GM12864 (cell line): ENCODE results near the gene EAF2.
A peak's percentile ranks its signal among the peaks of the same experiment; 100 is the strongest.

Experiments
- DNase-seq: peaks from one replicate; pipeline ENCODE4 v3.0.0-alpha.2; 2011; ENCODE audit warnings: low read depth
- H3K4me3 ChIP-seq: 2 replicates; pipeline ENCODE4 v1.5.1; 2011; ENCODE audit warnings: mild to moderate bottlenecking, low read depth, low read length, control low read depth
- TF ChIP-seq, protein P1 (sequence below): IDR thresholded peaks from 2 replicates; pipeline ENCODE4 v1.5.1; 2011; ENCODE audit warnings: low read depth, mild to moderate bottlenecking, moderate library complexity, low read length, control low read depth, inconsistent platforms; ENCODE audit errors: missing control alignments

EAF2 gene

DNA sequence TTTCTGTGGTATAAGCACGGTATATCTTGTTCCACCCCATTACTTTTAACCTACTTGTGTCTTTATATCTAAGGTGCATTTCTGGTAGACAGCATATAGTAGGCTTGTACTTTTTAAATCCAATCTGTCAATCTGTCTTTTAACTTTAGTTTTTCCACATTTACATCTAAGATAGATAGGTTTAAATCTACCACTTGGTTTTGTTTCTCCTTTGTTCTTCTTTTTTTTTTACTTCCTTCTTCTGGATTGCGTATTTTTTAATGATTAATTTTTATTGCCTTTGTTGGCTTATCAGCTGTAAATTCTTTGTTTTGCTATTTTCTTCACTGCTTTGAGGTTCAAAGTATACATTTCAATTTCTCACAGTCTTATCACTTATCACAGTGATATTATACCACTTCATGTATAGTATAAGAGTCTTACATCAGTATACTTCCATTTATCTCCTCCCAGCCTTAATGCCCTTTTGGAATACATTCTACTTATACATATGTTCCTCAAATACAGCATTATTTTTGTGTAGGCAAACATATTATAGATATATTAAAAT is 31.2 kb upstream of the EAF2 start:
- no peak for DNase-seq
- H3K4me3 ChIP-seq = no peak overlapping the region
- TF ChIP-seq, protein P1, sequence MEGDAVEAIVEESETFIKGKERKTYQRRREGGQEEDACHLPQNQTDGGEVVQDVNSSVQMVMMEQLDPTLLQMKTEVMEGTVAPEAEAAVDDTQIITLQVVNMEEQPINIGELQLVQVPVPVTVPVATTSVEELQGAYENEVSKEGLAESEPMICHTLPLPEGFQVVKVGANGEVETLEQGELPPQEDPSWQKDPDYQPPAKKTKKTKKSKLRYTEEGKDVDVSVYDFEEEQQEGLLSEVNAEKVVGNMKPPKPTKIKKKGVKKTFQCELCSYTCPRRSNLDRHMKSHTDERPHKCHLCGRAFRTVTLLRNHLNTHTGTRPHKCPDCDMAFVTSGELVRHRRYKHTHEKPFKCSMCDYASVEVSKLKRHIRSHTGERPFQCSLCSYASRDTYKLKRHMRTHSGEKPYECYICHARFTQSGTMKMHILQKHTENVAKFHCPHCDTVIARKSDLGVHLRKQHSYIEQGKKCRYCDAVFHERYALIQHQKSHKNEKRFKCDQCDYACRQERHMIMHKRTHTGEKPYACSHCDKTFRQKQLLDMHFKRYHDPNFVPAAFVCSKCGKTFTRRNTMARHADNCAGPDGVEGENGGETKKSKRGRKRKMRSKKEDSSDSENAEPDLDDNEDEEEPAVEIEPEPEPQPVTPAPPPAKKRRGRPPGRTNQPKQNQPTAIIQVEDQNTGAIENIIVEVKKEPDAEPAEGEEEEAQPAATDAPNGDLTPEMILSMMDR = no peak

DNA sequence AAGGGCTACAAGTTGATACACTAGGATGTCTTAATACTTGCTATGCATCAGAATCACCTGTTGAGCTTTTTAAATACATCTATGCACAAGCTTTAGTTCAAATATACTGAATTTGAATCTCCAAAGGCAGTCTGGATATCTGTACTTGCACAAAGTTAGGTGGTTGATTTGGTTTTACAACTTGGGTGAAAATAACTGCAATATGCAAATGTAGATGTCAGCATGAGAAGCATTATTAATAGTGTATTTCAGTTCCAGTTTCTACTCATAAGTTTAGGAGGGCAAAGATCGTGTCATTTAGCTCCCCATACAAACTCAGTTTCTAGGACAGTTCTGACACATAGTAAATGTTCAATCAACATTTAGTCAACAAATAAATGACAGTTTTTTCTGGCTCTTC is 25.8 kb upstream of the EAF2 start:
- no peak overlapping the region for H3K4me3 ChIP-seq
- TF ChIP-seq, protein P1 = no peak
- peak; percentile 83 for DNase-seq

DNA sequence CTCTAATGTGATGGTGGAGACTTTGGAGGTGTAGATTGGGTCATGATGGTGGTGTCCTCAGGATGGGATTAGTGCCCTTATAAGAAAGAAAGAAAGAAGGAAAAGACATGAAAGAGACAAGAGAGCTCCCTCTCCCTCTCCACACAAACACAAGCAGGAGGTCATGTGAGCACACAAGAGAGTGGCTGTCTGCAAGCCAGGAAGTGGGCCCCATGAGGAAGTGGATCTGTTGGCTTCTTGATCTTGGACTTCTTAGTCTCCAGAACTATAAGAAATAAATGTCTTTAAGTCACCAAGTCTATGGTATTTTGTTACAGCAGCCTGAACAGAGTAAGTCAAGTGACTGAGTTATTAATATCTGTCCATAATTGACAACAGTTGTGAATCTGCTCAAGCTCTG is 17.3 kb upstream of the EAF2 start:
- no peak overlapping the region for H3K4me3 ChIP-seq
- no peak for DNase-seq
- TF ChIP-seq, protein P1 = no peak

DNA sequence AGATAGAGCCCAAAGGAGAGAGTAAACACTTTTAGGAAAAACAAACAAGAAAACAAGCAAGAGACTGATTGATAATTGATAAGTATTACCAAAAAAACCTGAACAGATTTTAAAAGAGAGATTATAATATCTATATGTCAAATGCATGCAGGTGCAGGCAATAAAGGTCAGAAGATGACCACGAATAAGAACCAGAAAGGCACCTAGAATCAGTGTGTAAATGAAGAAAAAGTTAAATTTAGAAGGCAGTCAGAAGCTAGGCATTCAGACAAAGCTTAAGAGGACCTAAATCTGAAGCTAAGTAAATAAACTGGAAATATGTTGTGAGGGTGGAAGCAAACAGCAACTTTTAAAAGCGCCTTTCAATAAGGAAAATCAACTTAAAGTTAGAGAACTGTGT is 16.4 kb upstream of the EAF2 start:
- DNase-seq = no peak
- no peak overlapping the region for H3K4me3 ChIP-seq
- TF ChIP-seq, protein P1 = no peak

DNA sequence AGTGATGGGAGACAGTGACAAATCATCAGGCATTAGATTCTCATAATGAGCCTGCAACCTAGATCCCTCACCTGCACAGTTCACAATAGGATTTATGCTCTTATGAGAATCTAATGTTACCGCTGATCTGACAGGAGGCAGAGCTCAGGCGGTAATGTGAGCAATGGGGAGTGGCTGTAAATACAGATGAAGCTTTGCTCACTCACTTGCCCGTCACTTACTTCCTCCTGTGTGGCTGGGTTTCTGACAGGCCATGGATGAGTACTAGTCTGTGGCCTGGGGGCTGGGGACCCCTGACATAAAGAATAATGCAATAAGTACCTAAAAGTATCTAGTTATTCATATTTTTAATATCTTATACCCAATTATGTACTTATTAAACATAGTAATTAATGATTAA is 15.8 kb upstream of the EAF2 start:
- no peak for DNase-seq
- H3K4me3 ChIP-seq = no peak overlapping the region
- TF ChIP-seq, protein P1 = no peak

DNA sequence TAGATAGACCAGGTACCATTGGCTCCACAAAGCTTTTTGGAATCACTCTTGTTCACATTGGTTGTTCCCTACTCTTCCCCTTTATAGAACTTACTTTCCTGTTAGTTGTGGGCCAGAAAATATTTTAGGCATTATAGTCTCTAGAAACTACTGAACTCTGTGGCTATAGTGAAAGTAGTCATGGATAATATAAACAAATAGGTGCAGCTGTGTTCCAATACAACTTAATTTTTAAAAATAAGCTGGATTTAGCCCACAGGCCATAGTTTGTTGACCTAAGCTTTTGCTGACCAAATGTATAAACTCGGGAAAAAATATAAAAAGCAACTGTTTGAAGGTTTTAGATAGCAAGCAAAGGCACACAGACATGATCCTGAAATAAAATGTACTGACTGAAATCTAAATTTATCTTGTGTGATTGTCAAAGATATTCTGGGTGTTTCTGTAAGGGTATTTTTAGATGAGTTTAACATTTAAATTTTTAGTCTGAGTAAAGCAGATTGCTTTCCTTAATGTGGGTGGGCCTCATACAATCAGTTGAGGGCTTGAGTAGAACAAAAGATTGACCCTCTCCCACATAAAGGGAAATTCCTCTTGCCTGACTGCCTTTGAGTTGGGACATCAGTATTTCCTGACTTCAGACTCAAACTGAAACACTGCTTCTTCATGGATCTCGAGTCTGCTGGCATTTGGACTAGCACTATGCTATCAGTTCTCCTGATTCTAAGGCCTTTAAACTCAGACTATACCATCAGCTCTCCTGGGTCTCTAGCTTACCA is 13.4 kb upstream of the EAF2 start:
- H3K4me3 ChIP-seq = no peak overlapping the region
- TF ChIP-seq, protein P1 = no peak
- DNase-seq = no peak

DNA sequence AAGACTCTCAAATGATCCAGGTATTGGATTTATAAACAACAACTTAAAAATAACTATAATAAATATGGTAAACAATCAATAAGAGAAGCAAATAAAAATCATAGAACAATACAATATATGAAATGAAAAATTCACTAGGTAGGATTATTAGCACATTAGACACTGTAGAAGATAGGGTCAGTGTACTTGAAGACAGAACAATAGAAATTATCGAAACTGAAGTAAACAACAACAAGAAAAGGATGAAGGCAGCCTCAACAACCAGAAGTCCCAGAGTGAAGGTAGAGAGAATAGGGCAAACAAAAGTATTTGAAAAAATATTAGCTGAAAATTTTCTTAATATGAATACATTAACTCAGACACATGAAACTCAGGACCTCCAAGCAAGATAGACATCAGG is 12.0 kb upstream of the EAF2 start:
- TF ChIP-seq, protein P1 = no peak

More for the DNA sequence above, 12.0 kb upstream of the EAF2 start:
- no peak overlapping the region for H3K4me3 ChIP-seq
- DNase-seq = no peak
